HUES6 (cell line): ENCODE results near the gene TOM1L2.

Source experiments
- H3K27ac ChIP-seq: 2 replicates; pipeline ENCODE4 v1.7.0; 2013; ENCODE audit warnings: low read depth, mild to moderate bottlenecking, low read length, inconsistent platforms
- H3K27me3 ChIP-seq: 2 replicates; pipeline ENCODE4 v1.6.1; 2013; ENCODE audit warnings: low read length; ENCODE audit not compliant: control insufficient read depth, insufficient read depth
- H3K36me3 ChIP-seq: 2 replicates; pipeline ENCODE4 v1.6.1; 2013; ENCODE audit warnings: low read length; ENCODE audit not compliant: control insufficient read depth, insufficient read depth
- H3K4me1 ChIP-seq: 2 replicates; pipeline ENCODE4 v1.6.1; 2013; ENCODE audit warnings: low read length; ENCODE audit not compliant: control insufficient read depth, insufficient read depth
- H3K4me3 ChIP-seq: 2 replicates; pipeline ENCODE4 v1.5.1; 2013; ENCODE audit warnings: low read depth, low read length
- H3K9ac ChIP-seq: one replicate; pipeline ENCODE4 v1.6.1; 2013; ENCODE audit warnings: mild to moderate bottlenecking, low read length
- H3K9me3 ChIP-seq: 2 replicates; pipeline ENCODE4 v1.6.1; 2013; ENCODE audit warnings: low read depth, low read length; ENCODE audit not compliant: control insufficient read depth, insufficient read depth

TOM1L2 gene

DNA sequence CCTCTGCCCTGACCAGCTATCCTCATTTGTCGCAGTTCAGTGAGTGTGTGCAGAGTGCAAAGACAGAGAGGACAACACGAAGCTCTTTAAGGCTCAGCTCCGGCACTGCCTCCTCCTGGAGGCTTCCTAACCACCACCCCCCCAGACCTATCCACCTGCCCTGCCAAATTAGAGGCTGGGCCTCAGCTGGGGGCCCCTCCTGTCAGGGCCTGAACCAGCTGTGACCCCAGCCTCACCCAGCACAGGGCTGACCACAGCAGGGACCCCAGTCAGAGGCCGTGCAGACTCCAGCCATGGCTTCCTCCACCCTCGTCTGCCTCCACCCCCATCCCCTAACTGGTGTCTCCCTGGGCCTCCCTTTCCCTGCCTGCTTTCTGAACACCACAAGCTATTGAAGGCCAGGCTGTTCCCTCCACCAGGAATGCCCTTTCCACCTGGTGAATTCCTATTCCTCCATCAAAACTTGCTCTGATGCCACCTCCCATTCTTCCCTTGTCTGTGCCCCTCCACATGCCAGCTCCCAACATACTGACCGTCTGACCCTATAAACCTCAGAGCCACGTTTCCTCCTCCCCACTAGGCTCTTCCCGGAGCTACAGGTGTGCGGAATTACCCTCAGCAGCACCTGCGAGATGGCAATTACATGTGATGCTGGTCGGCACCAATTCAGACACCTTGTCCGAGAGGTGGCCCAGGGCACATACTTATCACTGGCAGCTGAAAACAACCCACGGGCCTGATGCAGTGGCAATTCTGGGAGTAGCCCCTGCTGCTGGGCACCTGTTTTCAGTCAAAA, 144.2 kb downstream of the TOM1L2 start:
- H3K27me3 ChIP-seq = peaks cover 2% of the 10 kb centered on the region
- peaks cover 6% of the 10 kb centered on the region for H3K36me3 ChIP-seq
- H3K4me3 ChIP-seq = no peak overlapping the region
- no peak overlapping the region for H3K9ac ChIP-seq
- H3K9me3 ChIP-seq = no peaks in the 10 kb centered on the region
- no peak overlapping the region for H3K27ac ChIP-seq
- peaks cover 24% of the 10 kb centered on the region for H3K4me1 ChIP-seq

DNA sequence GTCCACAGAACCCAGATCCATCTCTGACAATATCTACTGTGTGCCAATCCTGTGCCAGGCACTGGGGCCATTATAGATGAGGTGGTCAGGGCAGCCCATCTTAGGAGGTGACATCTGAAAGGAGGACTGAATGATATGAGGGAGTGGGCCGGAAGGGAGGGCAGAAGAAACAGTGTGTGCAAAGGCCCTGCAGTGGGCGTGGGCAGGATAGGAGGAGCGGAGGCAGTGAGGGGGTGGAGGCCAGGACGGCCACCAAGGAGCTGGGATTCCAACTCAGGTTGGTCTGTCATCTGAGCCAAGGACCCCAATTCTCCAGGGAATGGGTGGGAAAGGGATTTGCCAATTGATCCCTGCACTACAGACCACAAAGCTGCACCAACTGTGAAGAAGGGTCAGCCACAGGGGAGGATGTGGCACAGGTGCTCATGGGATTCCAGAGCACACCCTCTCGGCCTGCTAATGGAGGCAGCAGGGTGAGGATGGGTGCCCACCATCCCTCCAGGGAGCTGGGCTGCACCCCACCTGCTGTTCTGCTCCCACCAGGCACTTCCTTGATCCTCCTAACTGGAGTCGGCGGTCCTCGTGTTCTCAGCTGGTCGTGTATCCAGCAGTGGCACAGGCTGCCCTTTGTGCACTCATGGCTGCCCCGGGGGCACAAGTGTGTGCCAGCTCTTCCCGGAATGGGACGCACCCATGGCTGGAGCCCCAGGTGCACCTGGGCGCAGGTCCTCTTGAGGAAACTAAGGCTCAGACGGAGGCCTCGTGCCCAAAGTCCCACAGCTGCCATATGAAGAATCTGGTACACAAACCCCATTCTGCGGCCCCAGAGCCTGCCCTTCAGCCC, 145.0 kb downstream of the TOM1L2 start:
- H3K4me1 ChIP-seq = peaks cover 32% of the 10 kb centered on the region
- H3K9me3 ChIP-seq = no peaks in the 10 kb centered on the region
- H3K4me3 ChIP-seq = no peak overlapping the region
- peaks cover 9% of the 10 kb centered on the region for H3K27me3 ChIP-seq
- H3K9ac ChIP-seq = no peak overlapping the region
- no peak overlapping the region for H3K27ac ChIP-seq
- peaks cover 6% of the 10 kb centered on the region for H3K36me3 ChIP-seq

DNA sequence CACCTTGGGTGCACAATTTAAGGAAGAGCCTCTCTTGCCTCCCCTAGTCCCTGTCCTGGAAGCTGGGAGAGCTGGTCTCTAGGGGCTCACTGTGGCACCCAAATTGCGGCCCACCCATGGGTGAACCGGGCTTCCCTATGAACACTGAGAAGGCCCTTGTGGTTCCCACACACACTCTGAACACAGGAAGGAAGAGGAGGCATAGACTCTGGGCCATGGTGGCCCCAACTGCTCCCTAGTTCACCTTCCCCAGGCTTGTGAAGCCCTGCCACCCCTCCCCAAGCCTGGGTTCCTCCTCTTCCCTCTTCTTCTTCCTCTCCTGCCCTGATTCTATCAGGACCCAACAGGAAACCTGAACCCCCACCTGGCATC, 145.9 kb downstream of the TOM1L2 start:
- H3K36me3 ChIP-seq = peaks cover under 1% of the 10 kb centered on the region; the same call in 1 of the 2 replicates
- H3K9me3 ChIP-seq = no peaks in the 10 kb centered on the region
- peaks cover 34% of the 10 kb centered on the region for H3K4me1 ChIP-seq
- no peak overlapping the region for H3K9ac ChIP-seq
- H3K27me3 ChIP-seq = peaks cover 14% of the 10 kb centered on the region
- H3K4me3 ChIP-seq = no peak overlapping the region
- H3K27ac ChIP-seq = no peak overlapping the region

DNA sequence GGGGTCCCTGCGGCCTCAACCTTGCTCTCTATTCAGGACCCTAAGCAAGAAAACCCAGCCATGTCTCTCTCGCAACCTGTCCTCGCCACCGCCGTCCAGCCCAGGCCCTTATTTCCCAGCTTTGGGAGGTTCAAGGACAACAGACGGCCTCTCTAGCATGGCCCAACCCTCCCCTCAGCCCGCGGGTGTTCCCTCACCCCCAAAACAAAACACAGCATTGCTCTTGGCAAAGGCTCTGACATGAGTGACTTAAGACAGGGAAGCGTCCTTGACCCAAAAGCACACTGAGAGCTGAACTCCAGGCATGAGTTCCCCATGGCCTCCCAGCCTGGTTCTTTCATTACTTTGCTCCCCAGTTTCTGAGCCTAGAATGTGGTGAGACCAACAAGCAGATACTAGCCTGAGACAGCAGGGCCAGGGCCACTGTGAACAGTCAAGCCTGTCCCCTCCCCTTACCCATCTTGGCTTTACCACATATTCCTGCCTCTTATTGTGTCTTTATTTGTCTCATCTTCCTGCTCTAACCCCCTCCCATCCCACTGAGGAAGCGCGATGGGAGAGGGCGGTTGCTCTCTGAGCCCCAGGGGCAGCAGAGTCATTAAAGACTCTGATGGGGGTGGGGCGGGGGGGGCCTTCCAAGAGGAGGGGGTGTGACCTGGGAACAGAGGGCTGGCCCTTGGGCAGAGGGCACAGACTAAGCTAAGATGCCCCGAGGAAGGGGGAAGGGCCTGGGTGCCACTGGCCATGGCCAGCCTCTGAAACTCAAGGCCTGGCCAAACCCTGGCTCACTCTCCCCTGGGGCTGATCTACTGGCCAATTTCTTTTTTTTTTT, 147.2 kb downstream of the TOM1L2 start:
- H3K36me3 ChIP-seq = peaks cover 4% of the 10 kb centered on the region; the same call in 1 of the 2 replicates
- no peaks in the 10 kb centered on the region for H3K9me3 ChIP-seq
- peaks cover 14% of the 10 kb centered on the region for H3K27me3 ChIP-seq
- H3K4me1 ChIP-seq = peaks cover 42% of the 10 kb centered on the region
- H3K9ac ChIP-seq = peak overlapping the region; percentile 48
- H3K4me3 ChIP-seq = 0 out of 2 replicates have a peak overlapping the region, but pooled peaks have one; percentile 19
- no peak overlapping the region; the same call in 1 of the 2 replicates for H3K27ac ChIP-seq

DNA sequence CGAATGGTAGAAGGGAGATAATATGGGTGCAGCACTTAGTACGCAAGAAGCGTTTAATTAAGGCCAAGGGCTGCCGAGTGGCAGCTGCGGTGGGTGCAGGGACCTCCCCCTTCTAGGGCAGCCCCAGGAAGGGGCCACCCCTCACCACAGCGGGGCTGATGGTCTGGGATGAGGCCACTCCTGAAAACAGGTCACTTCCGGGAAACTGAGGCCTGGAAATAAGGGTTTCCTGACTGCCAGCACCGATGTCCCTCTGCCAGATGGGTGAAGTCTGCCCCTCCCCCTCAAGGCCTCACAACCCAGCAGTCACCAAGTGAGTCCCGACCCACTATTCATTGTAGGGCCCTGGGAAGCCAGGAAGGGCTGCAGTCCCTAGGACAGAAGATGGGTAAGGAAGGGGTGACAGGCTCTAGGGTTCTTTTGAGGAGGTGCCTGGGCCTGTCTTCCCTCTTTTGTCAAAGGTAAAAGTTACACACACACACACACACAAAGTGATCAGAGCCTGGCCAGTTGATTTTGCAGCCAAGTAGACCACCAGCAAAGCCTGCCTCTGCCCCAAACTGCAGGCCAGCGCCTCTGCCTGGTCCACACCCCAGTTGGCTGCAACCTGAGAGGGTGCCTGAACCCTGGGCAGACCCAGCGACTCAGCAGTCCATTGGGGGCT, 147.9 kb downstream of the TOM1L2 start:
- Histone ChIP-seq H3K4me3 (peak overlapping the region; percentile 35), H3K9ac (peak overlapping the region; percentile 48), H3K36me3 (peaks cover 8% of the 10 kb centered on the region), H3K27me3 (peaks cover 14% of the 10 kb centered on the region), H3K4me1 (peaks cover 47% of the 10 kb centered on the region), H3K27ac (peak overlapping the region; percentile 67; the same call in 1 of the 2 replicates), H3K9me3 (no peaks in the 10 kb centered on the region)

DNA sequence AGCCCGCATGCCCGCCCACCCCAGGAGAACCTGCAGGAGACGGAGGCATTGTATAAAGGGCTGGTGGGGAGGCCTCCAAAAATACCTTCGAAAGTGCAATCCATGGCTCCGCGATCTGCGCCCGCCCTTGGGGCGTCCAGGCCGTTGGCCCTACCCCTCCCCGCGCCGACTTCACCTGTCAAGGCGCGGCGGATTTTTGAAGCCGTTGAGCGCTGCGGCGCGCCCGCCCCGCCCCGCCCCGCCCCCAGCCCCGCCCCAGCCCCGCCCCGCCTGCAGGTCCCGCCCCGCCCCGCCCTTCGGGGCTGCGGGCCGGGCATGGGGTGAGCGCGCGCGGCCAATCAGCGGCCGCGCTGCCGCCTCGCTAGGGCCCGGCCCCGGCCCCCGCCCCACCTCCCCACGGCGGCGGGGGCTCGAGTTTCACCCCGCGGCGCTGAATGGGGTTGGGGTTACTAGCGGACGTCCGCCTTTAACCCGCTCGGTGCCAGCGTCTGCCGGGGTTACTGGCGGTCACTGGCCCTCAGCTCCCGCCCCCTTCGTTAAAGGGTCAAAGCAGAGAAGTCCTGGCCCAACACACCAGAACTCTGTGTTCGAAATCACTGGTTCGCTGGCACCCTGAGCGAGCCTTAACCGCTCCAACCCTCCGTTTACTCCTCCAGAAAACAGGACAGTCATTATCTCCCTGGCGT, 148.6 kb downstream of the TOM1L2 start:
- Histone ChIP-seq H3K27me3 (peaks cover 14% of the 10 kb centered on the region), H3K36me3 (peaks cover 14% of the 10 kb centered on the region), H3K4me3 (peak overlapping the region; percentile 54), H3K27ac (peak overlapping the region; percentile 67; the same call in 1 of the 2 replicates), H3K9ac (peak overlapping the region; percentile 48), H3K9me3 (no peaks in the 10 kb centered on the region), H3K4me1 (peaks cover 50% of the 10 kb centered on the region)

DNA sequence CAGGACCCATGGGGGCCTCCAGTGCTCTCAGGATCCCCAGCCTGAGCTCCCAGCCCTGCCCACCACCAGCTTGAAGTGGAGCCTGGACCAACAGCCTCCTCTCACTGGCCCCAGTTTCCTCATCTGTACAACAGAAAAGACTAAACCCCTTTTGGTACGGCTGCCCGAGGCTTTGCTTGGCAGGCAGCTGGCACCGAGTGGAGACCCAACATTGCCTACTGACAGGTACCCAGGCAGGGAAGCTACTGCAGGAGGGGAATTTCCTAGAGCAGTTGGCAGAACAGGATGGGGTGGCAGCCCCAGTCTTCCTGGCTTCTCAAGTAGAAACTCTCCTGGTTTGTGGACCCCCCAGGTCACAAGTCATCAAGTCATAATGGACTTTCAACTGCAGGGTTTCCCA, 149.6 kb downstream of the TOM1L2 start:
- H3K27ac ChIP-seq = no peak overlapping the region
- H3K4me1 ChIP-seq = peaks cover 58% of the 10 kb centered on the region
- H3K9ac ChIP-seq = no peak overlapping the region

DNA sequence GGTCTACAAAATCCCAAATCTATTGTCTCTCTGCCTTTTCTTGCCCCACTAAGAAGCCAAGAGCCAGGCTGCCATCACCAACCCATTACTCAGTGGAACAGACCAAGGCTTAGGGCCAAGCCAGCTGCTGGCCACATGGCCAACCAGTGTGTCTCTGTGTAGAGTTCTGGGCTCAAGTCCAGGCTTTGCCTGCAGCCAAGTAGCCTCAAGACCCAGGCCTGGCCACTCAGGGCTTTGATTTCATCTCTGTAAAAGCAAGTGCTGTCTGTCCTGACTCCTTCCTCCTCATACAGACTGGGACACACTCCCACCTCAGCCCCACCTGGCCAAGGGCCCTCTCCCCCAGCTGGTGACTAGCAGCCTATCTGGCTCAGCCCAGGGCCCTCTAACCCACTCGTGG, 150.0 kb downstream of the TOM1L2 start:
- Histone ChIP-seq H3K27me3 (peaks cover 14% of the 10 kb centered on the region), H3K4me1 (peaks cover 59% of the 10 kb centered on the region), H3K36me3 (peaks cover 27% of the 10 kb centered on the region), H3K9ac (no peak overlapping the region), H3K4me3 (no peak overlapping the region), H3K27ac (no peak overlapping the region), H3K9me3 (no peaks in the 10 kb centered on the region)

More for the DNA sequence above, 149.6 kb downstream of the TOM1L2 start:
- Histone ChIP-seq H3K36me3 (peaks cover 23% of the 10 kb centered on the region), H3K9me3 (no peaks in the 10 kb centered on the region), H3K4me3 (no peak overlapping the region; the same call in 1 of the 2 replicates), H3K27me3 (peaks cover 14% of the 10 kb centered on the region)

DNA sequence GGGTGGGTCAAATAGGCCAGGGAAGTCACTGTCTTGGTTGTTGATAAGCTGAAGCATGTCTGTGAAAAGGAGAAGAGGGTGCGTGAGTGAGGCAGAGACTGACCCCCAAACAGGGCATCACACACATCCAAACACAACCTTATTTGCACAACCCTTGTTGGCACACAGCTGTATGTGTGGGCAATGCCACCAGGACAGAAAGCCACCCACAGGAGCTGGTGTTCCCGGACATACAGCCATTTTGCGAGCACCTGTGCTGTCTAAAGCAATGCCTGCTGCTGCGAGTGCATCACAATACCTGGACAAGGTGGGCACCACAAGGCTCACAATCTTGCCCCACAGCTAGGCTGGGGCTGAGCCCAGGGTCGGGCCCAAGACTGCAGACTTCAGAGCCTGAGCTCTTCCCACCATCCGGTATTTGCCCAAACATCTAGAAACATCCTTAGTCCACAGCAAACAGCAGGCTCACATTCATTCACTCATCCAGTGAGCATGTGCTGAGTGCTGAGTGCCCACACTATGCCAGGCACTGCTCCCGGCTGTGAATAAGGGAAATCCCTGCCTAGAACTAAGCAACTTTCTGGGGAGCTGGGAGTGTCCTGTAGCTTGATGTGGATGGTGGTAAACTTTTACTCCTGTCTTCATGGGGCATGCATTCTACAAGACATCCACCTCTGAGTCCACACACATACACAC, 151.6 kb downstream of the TOM1L2 start:
- Histone ChIP-seq H3K36me3 (peaks cover 42% of the 10 kb centered on the region), H3K4me3 (no peak overlapping the region), H3K9me3 (no peaks in the 10 kb centered on the region), H3K9ac (no peak overlapping the region), H3K27me3 (peaks cover 14% of the 10 kb centered on the region), H3K27ac (no peak overlapping the region), H3K4me1 (peaks cover 54% of the 10 kb centered on the region)
